22Rv1 (cell line): ENCODE measurements around the gene PDGFC.

Experiments
- H3K27ac ChIP-seq: fragments of 450-650 bp; 2 replicates; pipeline ENCODE4 v1.5.1; 2017
- CTCF ChIP-seq: fragments of 450-650 bp; IDR thresholded peaks from 2 replicates; pipeline ENCODE4 v1.5.1; 2017; ENCODE audit warnings: mild to moderate bottlenecking
- ZFX ChIP-seq: fragments of 450-650 bp; IDR thresholded peaks from 2 replicates; pipeline ENCODE4 v1.6.1; 2017; ENCODE audit warnings: antibody characterized with exemption, borderline replicate concordance

PDGFC gene

GRCh38 chr4:156974264-156974663 lies 2.7 kb upstream of the PDGFC start:
- H3K27ac ChIP-seq = no peak overlapping the region
- TF ChIP-seq CTCF (no peak), ZFX (no peak)

- TF ChIP-seq CTCF = no peak
- TF ChIP-seq ZFX = no peak
- no peak overlapping the region for H3K27ac ChIP-seq
Measured at GRCh38 chr4:156972379-156973015, 898 bp upstream of the PDGFC start.

GRCh38 chr4:156971165-156971675 lies 379 bp downstream of the PDGFC start:
- peak overlapping the region; percentile 42; the same call in 1 of the 2 replicates for H3K27ac ChIP-seq

GRCh38 chr4:156970501-156971164 lies 966 bp downstream of the PDGFC start:
- H3K27ac ChIP-seq = peak overlapping the region; percentile 42
- TF ChIP-seq ZFX (no peak), CTCF (peak; percentile 41)

More at GRCh38 chr4:156971165-156971675, 379 bp downstream of the PDGFC start:
- TF ChIP-seq ZFX = no peak

GRCh38 chr4:156969911-156970310 lies 1.7 kb downstream of the PDGFC start:
- H3K27ac ChIP-seq = no peak overlapping the region
- TF ChIP-seq ZFX (no peak), CTCF (no peak)

GRCh38 chr4:156969101-156969500 lies 2.5 kb downstream of the PDGFC start:
- TF ChIP-seq ZFX = no peak
- no peak for TF ChIP-seq CTCF
- no peak overlapping the region for H3K27ac ChIP-seq

- H3K27ac ChIP-seq = no peak overlapping the region
- TF ChIP-seq ZFX (no peak), CTCF (peak; percentile 87)
Measured at GRCh38 chr4:156968479-156968984, 3.1 kb downstream of the PDGFC start.
